NCI-H345 (cell line): ENCODE data around the gene PRRT1.
A peak's percentile ranks its signal among the peaks of the same experiment; 100 is the strongest.
"Not testable (repeated sequence)": the region's sequence is repeated elsewhere in the genome, so short reads cannot be mapped to it uniquely, and the experiment has no call there.

Experiments used
- DNase-seq: peaks from one replicate; lab custom pipeline; 2025; lab: John Stamatoyannopoulos, UW

Gene PRRT1

DNA sequence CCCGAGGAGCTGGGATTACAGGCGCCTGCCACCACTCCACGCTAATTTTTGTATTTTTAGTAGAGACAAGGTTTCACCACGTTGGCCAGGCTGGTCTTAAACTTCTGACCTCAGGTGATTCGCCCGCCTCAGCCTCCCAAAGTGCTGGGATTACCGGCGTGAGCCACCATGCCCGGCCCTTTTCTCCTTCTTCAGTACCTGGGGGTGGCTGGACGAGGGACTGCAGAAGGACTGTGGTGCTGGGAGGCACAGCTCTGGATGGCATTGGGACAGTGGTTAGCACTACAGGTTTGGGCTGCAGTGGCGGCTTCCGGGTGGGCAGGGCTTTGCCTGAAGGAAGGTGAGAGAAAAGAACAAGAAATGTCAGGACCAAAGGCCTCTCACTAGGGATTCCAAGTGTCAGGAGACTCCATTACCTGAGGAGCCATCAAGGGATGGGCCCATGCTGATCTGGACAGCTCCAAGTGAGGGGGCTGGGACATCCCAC lies 31.1 kb downstream of the PRRT1 start:
- no peak for DNase-seq

DNA sequence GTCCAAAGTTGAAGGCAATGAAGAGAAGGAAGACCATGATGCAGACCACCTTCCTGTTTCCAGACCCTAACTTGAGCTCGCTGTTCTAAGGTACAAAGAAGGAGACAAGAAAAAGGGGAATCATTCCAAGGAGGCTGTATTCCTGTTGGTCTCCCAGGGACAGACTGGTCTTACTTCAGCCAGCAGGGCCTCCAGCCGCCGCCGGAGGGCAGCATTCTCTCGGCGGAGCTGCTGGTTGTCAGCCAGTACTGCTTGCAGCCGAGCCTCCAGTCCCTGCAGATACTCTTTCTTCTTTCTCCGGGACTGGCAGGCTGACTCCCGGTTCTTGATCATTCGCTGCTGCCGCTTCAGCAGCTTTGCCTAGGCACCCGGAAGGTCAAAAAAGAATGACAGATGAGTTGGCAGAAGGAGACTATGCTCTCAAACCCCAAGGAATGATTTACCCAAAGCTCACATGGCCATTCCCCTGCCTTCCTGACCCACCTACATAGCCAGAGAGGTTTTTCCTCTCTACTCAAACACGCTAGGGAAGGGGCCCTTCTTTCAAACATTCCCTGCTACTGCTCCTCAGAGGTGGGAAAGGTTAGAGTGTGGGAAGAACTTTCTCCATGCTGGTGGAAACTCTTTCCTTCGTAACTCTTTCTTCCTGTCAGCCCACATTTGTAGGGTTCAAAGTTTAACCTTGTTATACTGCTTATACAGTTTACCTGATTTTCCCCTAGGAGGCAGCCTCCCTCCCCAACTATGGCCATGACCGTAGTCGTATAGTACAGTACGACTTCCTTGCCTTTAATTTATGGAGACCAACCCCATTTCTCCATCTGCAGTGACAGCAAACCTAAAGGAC lies 32.7 kb downstream of the PRRT1 start:
- DNase-seq, result peak; percentile 57

DNA sequence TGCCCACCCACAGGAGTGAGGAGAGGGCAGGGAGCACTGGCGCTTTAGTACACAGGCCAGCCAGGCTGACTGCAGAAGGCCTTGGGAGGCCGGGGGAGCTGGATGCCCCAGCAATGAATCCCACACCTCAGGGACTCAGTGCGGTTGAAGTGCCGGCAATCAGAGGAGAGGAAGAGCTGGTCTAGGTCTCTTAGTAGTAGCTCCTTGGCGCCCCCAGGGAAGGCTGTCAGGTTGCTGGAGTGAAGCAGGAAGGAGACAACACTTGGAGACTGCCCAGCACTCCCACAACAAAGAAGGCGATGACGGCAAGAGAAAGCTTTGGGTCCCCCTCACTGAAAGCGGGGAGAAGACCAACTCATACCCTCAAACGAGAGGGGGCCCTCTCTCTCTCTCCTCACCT lies 34.3 kb downstream of the PRRT1 start:
- no peak for DNase-seq

DNA sequence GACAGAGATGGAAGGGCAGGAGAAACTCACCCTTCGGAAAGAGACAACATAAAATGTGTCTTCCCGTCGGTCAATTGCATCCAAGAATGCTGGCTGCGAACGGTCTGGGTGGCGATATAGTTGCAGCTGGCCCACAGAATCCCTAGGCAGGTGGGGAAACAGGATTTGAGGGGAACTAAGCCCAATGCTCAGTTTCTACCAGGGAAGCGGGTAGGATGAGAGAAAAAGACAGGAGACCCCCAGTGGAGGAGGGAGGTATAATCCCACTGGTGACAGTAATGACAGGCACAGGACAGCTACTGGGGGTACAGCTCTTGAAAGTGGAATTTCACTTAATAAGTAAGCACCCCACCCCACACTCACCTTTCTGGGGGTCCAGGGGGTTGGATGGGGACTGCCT lies 35.1 kb downstream of the PRRT1 start:
- DNase-seq, result no peak

DNA sequence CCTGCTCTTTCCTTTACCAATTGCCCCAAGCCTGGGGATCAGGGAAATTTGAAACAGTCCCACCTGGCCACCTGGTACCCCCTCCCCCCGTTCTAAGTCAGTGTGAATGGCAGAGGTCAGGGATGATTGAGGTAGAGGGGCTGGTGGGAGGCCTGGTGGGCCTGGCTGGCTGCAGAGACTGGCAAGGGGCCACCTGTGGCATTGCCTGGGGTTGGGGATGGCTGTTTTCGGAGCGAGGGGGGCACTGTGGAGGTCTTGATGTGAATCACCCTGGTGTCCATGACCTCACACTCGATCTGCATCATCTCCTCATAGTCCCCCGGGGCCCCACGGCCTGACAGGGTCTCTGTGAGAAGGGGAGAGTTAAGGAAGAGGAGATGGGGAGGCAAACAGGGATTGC lies 36.1 kb downstream of the PRRT1 start:
- DNase-seq, result no peak

DNA sequence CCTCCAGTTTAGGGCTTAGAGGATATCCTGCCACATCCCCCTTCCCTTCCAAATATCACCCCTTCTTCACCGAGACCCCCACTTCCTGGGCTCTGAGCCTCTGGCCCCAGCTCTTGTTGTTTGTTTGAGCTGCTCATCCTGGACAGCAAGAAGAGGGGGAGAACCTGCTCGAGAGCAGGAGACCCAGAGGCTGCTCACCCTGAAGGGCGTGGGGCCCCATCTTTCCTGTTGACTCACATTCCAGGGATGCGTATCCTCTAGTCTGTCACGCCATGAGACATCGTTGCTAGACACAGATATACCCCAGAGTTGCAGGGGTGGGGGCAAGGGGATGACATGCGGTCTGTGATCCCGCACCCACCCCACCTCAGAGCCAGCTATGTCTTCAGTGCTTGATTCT lies 36.9 kb downstream of the PRRT1 start:
- DNase-seq, result no peak

DNA sequence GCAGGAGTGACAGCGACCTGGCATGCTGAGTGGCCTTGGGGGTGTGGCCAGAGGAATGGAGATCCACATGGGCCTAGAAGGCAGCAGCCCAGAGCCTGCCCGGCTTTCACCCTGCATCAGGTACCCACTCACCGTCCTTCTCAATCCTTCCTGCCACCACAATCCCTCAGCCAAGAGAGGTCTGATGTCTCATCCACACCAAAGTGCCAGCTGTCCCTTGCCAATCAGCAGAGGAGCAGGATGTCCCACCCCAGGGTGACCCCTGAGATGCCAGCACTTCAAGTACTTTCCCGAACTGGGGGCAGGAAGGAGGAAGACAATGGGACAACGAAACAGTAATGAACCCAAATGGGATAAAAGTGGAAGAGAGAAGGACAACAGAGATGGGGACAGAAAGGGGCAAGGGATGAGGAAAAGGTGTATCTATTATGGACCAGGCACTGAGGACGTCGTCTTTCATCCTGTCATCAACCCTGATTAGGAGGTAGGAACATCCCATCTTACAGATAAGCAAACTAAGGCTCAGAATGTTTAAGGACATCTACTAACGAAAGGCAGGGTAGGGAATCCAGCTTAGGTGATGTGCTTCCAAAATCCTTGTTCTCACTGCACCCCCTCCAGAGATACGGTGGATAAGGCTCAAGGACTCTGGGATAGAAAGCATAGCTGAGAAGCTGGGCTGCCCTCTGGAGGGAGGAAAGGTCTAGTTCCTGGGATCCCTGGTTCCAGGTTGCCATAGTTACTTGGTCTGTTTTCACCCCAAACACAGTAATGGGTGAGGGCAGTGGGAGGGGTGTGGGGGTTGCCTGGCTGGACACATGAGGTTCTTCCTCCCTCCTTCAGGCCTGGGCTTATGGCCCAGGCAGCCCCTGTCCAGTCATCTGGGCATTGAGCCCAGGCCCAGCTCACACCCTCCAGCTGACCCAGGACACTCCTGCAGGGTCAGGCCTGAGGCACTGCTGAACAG lies 38.1 kb downstream of the PRRT1 start:
- no peak for DNase-seq

DNA sequence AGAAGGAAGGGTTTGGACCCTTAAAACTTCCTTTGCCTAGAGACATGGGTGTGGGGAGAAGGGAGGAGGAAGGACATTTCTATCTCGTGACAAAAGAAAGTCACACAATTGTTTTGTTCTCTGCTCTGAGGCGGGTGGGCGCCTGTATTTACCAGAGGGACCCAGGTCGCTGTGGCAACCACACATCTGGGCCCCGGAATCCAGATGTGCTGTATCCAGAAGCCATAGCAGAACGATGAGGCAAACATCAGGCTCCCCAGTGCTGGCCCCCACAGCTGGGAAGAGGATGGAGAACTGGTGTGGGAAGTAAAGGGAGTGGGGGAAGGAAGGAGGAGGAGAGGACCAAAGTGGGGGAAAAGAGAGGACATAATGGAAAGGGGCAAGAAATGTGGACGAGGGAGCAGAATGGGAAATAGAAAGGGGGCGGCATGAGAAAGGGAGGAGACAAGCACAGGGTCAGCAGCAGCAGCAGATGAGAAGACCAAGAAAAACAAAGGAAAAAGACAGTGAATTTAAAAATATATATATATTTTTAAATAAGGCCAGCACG lies 39.2 kb downstream of the PRRT1 start:
- DNase-seq, result no peak

DNA sequence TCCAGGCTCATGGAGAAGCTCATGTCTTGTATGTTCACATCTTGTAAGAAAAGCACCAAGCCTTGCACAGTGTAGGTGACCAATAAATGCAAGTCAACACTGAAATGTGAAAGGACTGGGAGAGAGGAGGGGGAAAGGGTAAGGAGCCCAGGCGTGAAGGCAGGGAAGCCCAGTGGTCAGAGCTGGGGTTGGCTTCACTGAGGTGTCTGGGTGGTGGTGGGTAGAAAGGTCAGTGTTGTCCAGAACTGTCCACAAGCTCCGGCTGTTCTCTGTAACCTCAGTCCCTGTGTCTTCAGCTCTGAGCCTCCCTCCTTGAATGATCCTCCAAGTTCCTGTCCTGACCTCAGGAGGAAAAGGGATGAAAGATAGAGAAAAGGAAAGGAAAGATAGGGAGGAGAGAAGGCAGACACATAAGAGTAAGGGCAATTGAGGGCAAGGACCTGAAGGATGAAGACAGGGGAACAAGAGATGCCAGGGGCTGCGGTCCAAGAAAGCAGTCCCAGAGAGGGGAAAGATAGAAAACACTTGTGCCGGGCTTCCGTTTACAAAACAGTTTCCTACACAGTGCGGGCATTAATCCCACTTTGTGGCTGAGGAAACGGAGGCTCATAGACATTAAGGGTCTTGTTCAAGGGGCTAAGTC lies 40.2 kb downstream of the PRRT1 start:
- no peak for DNase-seq

DNA sequence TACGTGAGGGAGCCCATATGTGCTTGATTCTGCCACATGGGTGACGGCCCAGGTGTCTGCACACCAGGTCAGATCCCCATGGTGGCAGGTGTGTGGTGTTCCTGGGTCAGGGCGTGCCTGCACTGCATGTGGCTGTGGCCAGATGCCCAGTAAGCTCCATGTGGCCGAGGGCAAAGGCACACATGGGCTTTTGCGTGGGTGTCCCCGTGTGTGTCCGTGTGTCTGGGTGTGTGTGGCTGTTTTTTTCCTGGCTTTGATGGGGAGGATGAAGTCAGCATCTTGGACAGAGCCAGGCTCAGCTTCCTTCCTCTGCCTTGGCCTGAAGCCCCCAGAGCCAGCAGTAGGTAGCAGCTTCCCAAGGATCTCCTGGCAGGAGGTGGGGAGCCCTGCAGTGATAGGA lies 41.1 kb downstream of the PRRT1 start:
- no peak for DNase-seq

DNA sequence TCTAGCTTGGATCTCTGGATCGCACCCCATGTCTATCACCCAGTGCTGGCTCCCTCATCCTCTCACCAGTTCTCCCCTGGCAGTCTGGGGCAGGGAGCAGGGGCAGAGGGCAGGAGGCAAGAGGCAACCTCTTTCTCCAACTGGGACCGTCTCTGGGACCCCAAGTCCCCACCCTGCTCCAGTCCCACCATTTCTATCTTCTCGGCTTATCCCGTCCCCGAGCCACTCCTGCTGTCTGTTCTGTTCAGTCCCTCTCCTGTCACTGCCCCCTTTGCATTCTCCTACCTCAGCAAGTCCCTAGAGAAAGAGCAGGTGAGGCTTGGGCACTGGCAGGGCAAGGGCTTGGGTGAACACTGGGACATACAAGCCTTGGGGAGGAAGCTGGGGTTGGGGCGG lies 42.0 kb downstream of the PRRT1 start:
- no peak for DNase-seq

DNA sequence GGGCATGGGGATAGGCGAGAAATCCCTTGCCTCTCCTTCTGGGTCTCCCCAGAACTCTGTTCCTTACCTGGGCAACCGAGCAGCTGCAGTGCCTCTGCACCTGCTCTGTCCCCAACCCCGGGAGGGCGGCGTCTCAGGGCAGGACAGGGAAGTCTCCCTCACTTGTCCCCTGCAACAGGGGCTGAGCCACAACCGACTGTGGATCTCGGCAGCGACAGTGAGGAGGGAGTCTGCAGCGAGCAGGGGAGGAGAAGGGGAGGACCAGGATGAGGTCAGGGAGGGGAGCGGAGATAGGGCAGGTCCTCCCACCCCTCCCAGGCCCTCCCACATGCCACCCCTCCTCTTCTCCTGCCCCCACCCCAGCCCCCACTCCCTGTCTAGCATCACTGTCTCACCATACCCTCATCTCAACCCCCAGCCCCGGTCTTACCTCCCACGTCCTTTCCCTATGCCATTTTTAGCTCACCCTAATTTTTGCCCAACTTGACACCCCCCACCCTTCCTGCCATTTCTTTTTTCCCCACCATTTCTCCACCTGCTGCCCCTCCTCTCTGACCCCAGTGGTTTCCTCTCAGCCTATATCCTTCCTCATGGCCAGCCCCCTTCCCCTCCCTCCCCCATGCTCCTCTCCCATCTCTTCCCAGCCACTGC lies 42.5 kb downstream of the PRRT1 start, which contains the start of gene TNXB:
Gene TNXB, minus strand, starts transcription at position 225 of the 651 bp plus-strand sequence. CDS start 11,140 bp downstream, outside the sequence.
- no peak for DNase-seq

DNA sequence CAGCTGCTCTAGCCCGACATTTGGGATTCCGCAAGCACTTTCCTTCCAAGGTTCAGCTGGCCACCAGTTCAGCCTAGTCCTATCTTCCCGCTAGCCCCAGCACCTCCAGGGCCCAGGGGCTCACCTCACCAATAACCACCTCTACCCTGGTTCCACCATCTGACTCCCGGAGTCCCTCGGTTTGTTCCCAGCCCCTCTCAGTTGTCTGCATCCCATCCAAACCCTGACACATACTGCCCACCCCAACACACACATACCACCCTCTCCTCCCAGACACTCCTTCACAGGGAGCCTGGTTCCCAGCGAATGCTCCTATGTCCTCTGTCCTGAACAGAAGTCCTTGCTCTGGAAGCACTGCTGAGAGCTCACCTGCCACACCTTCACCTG lies 43.0 kb downstream of the PRRT1 start:
- no peak for DNase-seq

DNA sequence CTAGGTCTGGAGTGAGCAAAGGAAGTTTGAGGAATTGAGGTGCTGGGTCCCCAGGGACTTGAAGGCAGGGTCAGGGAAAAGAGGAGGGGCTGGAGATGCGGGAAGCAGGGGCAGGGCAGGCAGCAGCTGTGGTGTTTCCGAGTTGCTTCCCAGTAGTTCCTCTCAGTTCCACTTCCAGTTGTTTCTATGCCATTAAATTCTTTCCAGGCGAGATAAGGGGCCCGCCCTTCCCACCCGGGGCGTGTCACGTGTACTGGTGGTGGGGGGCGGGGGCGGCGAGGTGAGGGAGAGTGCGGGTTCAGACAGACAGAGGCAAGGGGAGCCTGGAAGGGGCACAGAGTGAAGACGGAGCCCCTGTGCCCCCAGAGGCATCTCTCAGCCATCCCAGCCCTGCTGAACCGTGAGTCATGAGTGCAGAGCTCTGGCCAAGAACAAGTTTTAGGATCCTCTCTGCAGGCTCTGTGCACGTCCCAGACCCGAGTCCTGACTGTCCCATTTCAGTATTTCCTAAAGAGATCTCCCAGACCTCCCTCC lies 43.6 kb downstream of the PRRT1 start:
- no peak for DNase-seq

DNA sequence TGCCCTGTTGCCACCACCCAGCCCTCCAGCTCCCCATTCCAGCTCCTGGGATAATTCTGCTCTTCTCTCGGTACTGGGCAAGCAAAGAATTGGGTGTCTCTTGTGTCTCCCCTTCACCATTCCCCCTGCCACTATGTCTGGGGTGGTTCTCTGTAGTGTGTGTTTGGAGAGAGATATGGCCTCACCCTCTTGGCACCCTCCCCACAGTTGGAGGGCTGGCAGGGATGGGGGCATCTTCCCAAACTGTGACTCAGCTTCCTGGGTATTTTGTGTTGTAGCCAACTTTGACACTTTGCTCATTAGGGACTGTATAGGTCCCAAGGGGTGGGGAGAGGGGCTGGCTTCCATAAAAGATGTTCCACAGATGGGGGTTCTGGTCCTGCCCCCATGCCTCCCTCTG lies 44.3 kb downstream of the PRRT1 start:
- DNase-seq, result no peak

DNA sequence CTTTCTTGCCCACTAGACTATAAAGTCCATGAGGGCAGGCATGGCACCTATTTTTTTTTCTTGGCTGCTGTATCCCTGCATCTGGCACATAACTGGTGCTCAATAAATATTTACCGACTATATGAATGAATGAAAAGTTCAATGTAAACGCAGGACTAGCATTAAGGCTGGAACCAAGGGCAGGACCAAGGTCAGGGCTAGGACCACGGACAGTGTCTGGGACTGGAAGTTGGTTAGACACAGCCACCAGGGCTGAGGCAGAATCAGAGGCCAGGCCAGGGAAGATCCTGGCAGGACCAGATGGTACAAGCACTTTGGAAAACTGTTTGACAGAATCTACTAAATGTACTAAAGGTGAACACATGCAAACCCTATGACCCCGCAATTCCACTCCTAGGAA lies 46.3 kb downstream of the PRRT1 start:
- DNase-seq, result no peak

DNA sequence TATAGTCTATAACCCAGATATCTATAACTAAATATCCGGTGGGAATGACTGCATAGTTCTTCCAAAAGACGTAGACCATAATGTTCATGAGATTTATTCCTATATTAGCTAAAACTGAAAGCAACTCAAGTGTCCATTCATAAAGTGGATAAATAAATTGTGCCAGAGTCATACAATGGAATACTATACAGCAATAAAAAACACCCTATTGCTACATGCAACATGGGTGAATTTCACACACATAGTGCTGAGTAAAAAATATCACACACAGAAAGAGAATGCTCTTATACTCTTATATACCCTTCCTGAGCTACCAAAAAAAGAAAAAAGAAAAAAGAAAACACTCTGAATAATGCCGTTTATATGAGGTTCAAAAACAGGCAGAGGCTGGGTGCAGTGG lies 49.5 kb downstream of the PRRT1 start:
- DNase-seq, result no peak

DNA sequence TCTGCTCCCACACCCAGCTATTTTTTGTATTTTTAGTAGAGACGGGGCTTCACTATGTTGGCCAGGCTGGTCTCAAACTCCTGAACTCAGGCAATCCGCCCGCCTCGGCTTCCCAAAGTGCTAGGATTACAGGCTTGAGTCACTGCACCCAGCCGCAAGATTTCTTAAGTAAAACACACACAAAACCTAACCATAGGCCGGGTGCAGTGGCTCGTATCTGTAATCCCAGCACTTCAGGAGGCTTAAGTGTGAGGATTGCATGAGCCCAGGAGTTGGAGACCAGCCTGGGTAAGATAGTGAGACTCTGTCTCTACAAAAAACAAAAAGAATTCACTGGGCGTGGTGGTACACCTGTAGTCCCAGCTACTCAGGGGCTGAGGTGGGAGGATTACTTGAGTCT lies 51.5 kb downstream of the PRRT1 start:
- not testable (repeated sequence) for DNase-seq
